ENCODE results near the gene ANKRD55. TPM values are rescaled to one million over a fixed set of nuclear protein-coding genes. Genes with fewer than 3 reads are reported as not detected.
"Not testable (repeated sequence)": the region's sequence is repeated elsewhere in the genome, so short reads cannot be mapped to it uniquely, and the experiment has no call there.

ANKRD55 gene
- total and polyA plus RNA-seq, 9 donors, result 0.05 to 0.25 (median 0.23) TPM; not detected in 6

DNA sequence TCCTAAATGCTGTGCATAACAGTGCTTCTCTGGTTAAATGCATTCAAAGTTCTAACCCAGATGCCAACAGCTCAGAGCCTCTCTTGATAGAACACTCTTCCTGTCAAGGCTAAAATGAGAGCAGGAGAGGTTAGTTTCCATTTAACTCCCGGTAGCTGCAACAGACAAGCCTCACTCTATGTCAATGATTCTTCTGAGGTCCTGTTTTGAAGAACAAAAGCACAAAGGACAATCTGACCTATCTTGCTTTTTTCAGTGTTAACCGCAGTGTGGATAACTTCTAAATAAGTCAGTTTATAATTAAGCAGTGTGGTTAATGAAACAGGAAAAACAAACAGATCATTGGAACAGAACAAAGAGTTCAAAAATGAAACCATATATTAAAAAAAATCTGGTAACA lies 80.7 kb downstream of the ANKRD55 start:
- H3K9me3 ChIP-seq, result no peaks in the 10 kb centered on the region
- no peaks in the 10 kb centered on the region for H3K36me3 ChIP-seq
- TF ChIP-seq CTCF (IDR thresholded peaks at IDR 0.05) (no peak), EP300 (IDR thresholded peaks at IDR 0.05) (no peak), POLR2A (IDR thresholded peaks at IDR 0.05) (no peak)
- intact Hi-C loops (cut with DNase I), result no loop called here
- no peak for DNase-seq
- WGBS, 3 donors, result 15 to 34% (median 24%) methylated on average over 2 of the region's 2 CpGs
- no peak overlapping the region for H3K27ac ChIP-seq
- H3K4me3 ChIP-seq, result no peak overlapping the region
- H3K4me1 ChIP-seq (ENCODE audit: insufficient read depth), result peaks cover 7% of the 10 kb centered on the region
- H3K27me3 ChIP-seq, result no peaks in the 10 kb centered on the region

GRCh38 chr5:56150756-56151155 lies 82.4 kb downstream of the ANKRD55 start:
- H3K27ac ChIP-seq; intact Hi-C loops (cut with DNase I); H3K4me1 ChIP-seq (ENCODE audit: insufficient read depth); H3K27me3 ChIP-seq; H3K9me3 ChIP-seq; H3K36me3 ChIP-seq; H3K4me3 ChIP-seq; DNase-seq: not testable (repeated sequence)
- WGBS, 3 donors, result 94 to 96% (median 95%) methylated on average over 9 of the region's 9 CpGs

DNA sequence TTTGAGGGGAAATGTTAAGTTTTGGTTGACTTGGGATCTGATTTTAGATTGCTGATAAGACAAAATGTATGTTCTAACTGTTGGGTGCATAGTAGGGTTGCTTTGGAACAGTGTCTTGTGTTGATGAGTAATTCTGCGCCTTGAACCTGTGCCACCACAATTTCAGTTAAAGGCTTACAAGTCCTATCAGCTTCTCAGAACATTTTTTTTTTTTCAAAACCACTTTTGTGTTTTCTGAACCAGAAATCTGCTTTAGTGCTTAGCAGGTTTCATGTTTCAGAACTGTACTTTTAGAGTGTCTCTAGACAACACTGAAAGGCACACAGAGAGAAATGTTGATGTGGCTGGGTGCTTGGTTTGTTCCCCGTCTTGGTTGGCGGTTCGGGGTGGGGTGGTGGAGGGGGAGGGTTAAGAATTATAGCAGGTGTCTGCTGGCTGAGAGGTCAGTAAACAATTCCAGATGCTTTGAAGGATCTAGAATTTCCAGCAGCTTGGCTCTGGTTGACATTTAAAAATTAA lies 84.6 kb downstream of the ANKRD55 start:
- Histone ChIP-seq H3K27me3 (no peaks in the 10 kb centered on the region), H3K9me3 (no peaks in the 10 kb centered on the region), H3K4me1 (ENCODE audit: insufficient read depth) (no peaks in the 10 kb centered on the region), H3K27ac (no peak overlapping the region), H3K36me3 (no peaks in the 10 kb centered on the region), H3K4me3 (no peak overlapping the region)
- DNase-seq, result no peak
- WGBS, 3 donors, result 70 to 89% (median 80%) methylated on average over 4 of the region's 4 CpGs
- intact Hi-C loops (cut with DNase I), result no loop called here
- TF ChIP-seq EP300 (IDR thresholded peaks at IDR 0.05) (no peak), POLR2A (IDR thresholded peaks at IDR 0.05) (no peak), CTCF (IDR thresholded peaks at IDR 0.05) (no peak)

- intact Hi-C loops (cut with DNase I), result no loop called here
- H3K4me3 ChIP-seq, result no peak overlapping the region
- no peaks in the 10 kb centered on the region for H3K4me1 ChIP-seq (ENCODE audit: insufficient read depth)
- TF ChIP-seq POLR2A (IDR thresholded peaks at IDR 0.05) (no peak), EP300 (IDR thresholded peaks at IDR 0.05) (no peak), CTCF (IDR thresholded peaks at IDR 0.05) (no peak)
- 91 to 94% (median 91%) methylated on average over 4 of the region's 4 CpGs for WGBS, 3 donors
- no peaks in the 10 kb centered on the region for H3K36me3 ChIP-seq
- no peak for DNase-seq
- no peak overlapping the region for H3K27ac ChIP-seq
- H3K9me3 ChIP-seq, result no peaks in the 10 kb centered on the region
- no peaks in the 10 kb centered on the region for H3K27me3 ChIP-seq
Measured at GRCh38 chr5:56147659-56148230, 85.4 kb downstream of the ANKRD55 start.

GRCh38 chr5:56147106-56147505 lies 86.0 kb downstream of the ANKRD55 start:
- Histone ChIP-seq H3K27me3 (no peaks in the 10 kb centered on the region), H3K36me3 (no peaks in the 10 kb centered on the region), H3K27ac (no peak overlapping the region), H3K4me1 (ENCODE audit: insufficient read depth) (no peaks in the 10 kb centered on the region), H3K9me3 (no peaks in the 10 kb centered on the region), H3K4me3 (no peak overlapping the region)
- DNase-seq, result no peak
- intact Hi-C loops (cut with DNase I), result no loop called here
- TF ChIP-seq EP300 (IDR thresholded peaks at IDR 0.05) (no peak), POLR2A (IDR thresholded peaks at IDR 0.05) (no peak), CTCF (IDR thresholded peaks at IDR 0.05) (no peak)
